ENCODE results near the gene LRRC10B. TPM values are rescaled to one million over a fixed set of nuclear protein-coding genes. Genes with fewer than 3 reads are reported as not detected.

Gene LRRC10B
- total RNA-seq, 1 experiment from 2014 or later: 0.39 TPM

- Histone ChIP-seq H4K20me1 (ENCODE audit: control insufficient read depth, insufficient read depth, insufficient read length) (no peaks in the 10 kb centered on the region), H3K23me2 (ENCODE audit: insufficient read length, low read depth, low read length, poor library complexity, severe bottlenecking) (no peaks in the 10 kb centered on the region), H2BK5ac (ENCODE audit: insufficient read length, low read length) (no peak overlapping the region), H4K5ac (ENCODE audit: insufficient read length, low read depth, low read length) (no peak overlapping the region), H3T11ph (ENCODE audit: low read length) (no peak overlapping the region), H3K79me1 (ENCODE audit: insufficient read depth, low read depth, low read length, poor library complexity, severe bottlenecking) (no peaks in the 10 kb centered on the region), H2AFZ (ENCODE audit: low read length) (no peak overlapping the region), H2BK20ac (ENCODE audit: low read depth, low read length, poor library complexity, severe bottlenecking) (no peak overlapping the region), H3K79me2 (ENCODE audit: insufficient read depth, low read length) (no peaks in the 10 kb centered on the region), H3K4me1 (ENCODE audit: insufficient read depth, low read length) (no peaks in the 10 kb centered on the region; the same call in 1 of the 2 replicates), H3K18ac (ENCODE audit: insufficient read length, low read depth, low read length) (no peak overlapping the region), H2AK5ac (ENCODE audit: insufficient read length, low read length) (no peak overlapping the region), H3K27me3 (ENCODE audit: insufficient read depth, low read length) (no peaks in the 10 kb centered on the region), H4K91ac (ENCODE audit: insufficient read length, low read depth, low read length) (no peak overlapping the region), H3K4ac (ENCODE audit: low read depth, low read length) (no peak overlapping the region), H3K9me3 (ENCODE audit: control insufficient read depth, low read depth, low read length) (no peaks in the 10 kb centered on the region), H2BK12ac (ENCODE audit: insufficient read length, low read depth, low read length) (no peak overlapping the region), H3K23ac (ENCODE audit: insufficient read length, low read depth, low read length) (no peak overlapping the region), H4K8ac (replicated peaks; ENCODE audit: insufficient read length, low read depth, low read length) (no peak overlapping the region), H2BK120ac (ENCODE audit: low read depth, low read length, poor library complexity, severe bottlenecking) (no peak overlapping the region), H2BK15ac (ENCODE audit: low read depth, low read length) (no peak overlapping the region), H3K56ac (ENCODE audit: insufficient read length, low read depth, low read length) (no peak overlapping the region), H3K4me2 (ENCODE audit: insufficient read depth, insufficient read length, low read length) (no peak overlapping the region), H3K27ac (ENCODE audit: insufficient read length, low read depth, low read length) (no peak overlapping the region), H3K14ac (ENCODE audit: insufficient read depth, low read length) (no peak overlapping the region), H3K9ac (ENCODE audit: extremely low read depth, insufficient read length, low read length) (no peak overlapping the region)
- H3K4me1 Mint-ChIP-seq: peaks cover 14 to 45% of the 10 kb centered on the region in 2 experiments
- H3K36me3 Mint-ChIP-seq (ENCODE audit: insufficient read depth in 1 of 3, low read depth in 3 of 3): peaks cover 0 to 5% (median 4%) of the 10 kb centered on the region in 3 experiments; a peak in 2 of 7 replicates
- TF ChIP-seq CTCF (conservative IDR thresholded peaks at IDR 0.05): no peak
- H3K27me3 Mint-ChIP-seq (ENCODE audit: low read depth): no peaks in the 10 kb centered on the region; the same call in 1 of the 2 replicates
- H3K4me3 Mint-ChIP-seq: no peak overlapping the region
- no CpG with 5 or more reads among the region's 20 CpGs for WGBS (ENCODE audit: extremely low coverage, insufficient read length, low lambda C conversion rate)
- H3K27ac Mint-ChIP-seq: peak overlapping the region in 1 of 3 experiments; percentile 90; a peak in 1 of 7 replicates
- DNase-seq: no peak
- H3K9me3 Mint-ChIP-seq: no peaks in the 10 kb centered on the region
These were observed 38.1 kb downstream of the LRRC10B start for GRCh38 chr11:61546663-61547062.
